ENCODE data around the gene PKNOX2. TPM values are rescaled to one million over a fixed set of nuclear protein-coding genes. Genes with fewer than 3 reads are reported as not detected.

PKNOX2 gene
- total RNA-seq, 1 donor from 2014 or later: 31.8 TPM

DNA sequence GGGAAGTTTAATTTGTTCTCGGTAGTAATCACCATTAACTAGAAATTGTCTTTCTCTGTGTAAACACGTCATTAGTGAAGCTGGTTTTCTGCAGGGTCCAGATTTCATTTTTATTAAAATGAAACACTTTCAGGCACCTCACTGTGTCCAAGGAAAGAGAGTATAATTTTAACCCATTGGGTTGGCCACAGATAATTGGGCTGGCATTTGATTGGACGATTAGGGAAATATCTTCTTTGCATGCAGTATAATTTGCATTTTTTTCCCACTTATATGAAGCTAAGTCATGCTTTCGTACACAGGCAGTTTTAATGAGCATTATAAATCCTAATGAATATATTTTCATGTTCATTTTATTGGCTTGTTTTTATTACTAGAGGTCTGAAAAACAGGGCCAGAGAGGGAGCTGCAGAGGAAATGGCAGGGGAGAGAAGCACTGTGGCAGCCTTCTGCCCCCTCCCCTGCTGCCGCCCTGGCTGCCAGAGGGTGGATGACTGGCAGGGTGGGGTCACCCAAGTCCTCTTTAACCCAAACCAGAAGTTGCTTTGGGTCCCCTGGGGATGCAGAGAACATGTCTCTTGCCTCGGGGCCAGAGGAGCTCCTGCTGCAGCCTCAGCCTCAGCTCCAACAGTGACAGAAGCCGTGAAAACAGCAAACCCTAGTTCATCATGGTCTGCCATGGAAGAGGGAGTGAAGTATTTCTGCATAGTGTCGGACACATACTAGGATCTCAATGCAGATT, 93.9 kb downstream of the PKNOX2 start:
- no peak for DNase-seq (ENCODE audit: low spot score)

DNA sequence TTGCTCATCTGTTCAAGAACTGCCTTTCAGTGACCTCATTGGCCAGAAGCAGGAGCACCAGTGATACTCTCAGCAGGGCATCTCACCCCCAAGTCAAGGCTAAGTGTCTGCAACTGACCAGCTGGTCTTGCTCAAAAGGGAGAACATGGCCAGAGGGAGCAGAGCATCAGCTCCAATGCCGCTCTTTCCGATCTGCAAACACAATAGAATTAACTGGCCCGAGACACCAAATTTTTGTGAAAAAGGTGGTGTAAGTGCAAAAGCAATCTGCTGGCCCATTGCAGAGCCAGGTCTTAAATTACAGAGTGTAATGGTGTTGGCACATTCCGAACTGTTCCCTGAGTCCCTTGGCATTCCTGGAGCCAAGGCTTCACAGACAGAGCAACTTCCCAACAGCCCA, 97.0 kb downstream of the PKNOX2 start:
- no peak for DNase-seq (ENCODE audit: low spot score)

GRCh38 chr11:125262194-125262829, 97.8 kb downstream of the PKNOX2 start:
- no peak for DNase-seq (ENCODE audit: low spot score)

- peak; percentile 72 for DNase-seq (ENCODE audit: low spot score)
Measured at GRCh38 chr11:125262830-125263218, 98.3 kb downstream of the PKNOX2 start.

GRCh38 chr11:125263268-125263790, 98.8 kb downstream of the PKNOX2 start:
- DNase-seq (ENCODE audit: low spot score): peak; percentile 98

DNA sequence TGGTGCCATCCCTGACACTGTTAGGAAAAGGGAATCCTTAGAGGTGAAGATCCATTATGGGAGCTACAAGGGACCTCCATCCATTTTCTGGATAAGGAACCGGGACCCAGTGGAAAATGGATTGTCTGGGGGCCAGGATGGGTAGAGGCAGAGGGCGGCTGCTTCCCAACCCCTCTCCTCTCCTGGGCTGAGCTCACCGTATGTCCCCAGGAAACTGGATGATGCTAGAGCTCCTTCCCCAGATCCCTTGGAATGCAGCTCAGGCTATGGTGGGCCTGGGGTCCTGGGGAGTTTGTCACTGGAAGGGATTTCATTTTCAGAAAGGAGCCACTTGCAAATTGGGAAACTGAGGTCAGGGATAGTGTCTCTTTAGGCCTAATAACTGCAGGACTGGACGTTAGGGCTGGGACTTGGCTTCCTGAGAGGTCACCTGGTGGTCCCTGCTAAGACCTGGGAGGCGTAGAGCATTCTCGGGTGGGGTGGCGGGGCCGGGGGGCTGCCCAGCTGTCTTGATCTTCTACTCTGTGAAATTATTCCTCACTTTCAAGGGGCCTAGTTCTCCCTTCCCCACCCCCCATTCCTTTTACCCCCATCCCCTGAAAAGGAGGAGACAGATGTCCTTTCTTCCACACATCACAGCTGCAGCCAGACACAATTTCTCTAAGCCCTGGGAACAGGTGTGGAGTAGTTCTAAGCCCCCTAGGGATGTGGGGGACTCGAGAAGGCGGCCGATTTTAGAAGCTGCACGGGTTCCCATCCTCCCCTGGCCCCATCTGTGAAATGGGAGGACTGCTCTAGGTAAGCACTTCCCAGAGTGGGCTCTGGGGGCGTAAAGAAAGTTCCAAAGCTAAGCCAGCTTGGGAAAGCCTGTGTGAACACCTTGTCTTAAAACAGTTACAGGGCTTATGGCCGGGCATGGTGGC, 99.8 kb downstream of the PKNOX2 start:
- no peak for DNase-seq (ENCODE audit: low spot score)

DNA sequence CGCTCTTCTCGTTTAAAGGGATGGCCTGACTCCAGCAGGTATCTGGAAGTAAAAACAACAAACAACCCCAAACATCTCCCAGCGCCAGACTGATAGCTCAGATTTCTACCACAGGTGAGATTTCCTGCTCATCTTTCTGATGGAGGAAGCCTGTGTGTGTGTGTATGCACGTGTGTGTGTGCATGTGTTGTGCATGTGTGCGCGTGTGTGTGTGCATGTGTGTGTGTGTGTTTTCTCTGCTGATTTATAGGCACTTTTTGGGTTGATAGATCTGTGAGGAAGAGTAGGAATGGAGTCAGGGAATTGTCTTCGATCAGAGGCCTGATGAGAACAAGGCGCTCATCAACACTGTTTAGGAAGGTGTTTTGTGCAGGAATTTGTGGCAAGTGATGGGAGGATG, 103.0 kb downstream of the PKNOX2 start:
- no peak for DNase-seq (ENCODE audit: low spot score)

DNA sequence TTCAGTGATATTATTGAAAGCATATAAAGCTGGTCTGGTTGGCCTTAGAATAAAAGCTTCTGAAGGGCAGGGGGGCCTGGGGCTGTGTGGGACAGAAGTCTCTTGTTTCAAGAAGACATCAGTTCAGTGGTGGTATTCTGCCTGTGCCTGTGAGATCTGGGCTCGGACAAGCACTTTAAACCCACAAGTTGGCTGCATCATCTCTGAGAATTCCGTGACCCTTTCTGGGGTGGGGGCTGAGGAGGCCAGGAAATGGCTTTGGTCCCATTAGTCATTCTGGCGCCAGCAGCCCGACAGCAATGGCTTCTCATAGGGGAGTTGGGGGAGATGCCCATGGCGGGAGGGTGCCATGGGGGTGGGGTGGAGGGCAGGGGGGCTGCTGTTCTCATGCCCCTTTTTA, 104.1 kb downstream of the PKNOX2 start:
- DNase-seq (ENCODE audit: low spot score): no peak

GRCh38 chr11:125270106-125270505, 105.6 kb downstream of the PKNOX2 start:
- DNase-seq (ENCODE audit: low spot score): no peak

- peak; percentile 86 for DNase-seq (ENCODE audit: low spot score)
Measured at GRCh38 chr11:125270711-125271110, 106.2 kb downstream of the PKNOX2 start.

- no peak for DNase-seq (ENCODE audit: low spot score)
Measured at GRCh38 chr11:125271483-125272091, 107.0 kb downstream of the PKNOX2 start.

DNA sequence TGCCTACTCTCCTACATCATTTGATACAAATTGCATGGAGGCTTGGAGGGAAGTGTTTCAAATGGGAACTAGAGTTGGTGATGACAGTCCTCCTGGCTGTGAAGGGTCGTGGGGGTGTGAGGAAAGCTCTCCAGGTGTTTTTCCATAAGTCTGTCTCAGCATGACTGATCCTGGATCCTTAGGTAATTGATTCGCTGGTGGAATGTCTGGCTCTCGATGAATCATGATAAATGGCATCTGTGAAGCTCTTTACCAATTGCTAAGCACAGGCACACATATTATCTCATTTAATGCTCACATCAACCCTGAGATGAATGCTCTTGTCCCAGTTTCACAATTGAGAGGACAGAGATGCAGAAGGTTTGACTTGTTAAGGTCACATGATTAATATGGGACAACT, 107.5 kb downstream of the PKNOX2 start:
- no peak for DNase-seq (ENCODE audit: low spot score)

DNA sequence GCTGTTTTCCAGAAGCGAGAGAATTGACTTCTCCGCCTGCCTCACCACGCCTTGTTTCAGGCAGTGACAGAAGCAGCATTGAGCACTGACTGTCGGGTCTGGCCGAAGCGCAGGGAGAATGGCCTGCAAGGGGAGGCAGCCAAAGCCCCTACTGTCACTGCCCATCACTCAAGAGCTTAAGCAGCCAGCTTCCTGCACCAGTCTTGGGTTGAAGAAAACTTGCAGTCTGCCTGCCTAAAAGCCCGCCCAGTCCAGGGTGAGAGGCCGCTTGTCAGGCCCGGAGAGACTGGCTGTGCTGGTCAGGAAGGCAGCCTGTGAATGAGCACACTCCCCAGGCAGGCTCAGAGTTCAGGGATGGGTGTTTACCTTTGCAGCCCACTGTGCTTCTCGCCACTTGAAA, 108.3 kb downstream of the PKNOX2 start:
- DNase-seq (ENCODE audit: low spot score): peak; percentile 58

DNA sequence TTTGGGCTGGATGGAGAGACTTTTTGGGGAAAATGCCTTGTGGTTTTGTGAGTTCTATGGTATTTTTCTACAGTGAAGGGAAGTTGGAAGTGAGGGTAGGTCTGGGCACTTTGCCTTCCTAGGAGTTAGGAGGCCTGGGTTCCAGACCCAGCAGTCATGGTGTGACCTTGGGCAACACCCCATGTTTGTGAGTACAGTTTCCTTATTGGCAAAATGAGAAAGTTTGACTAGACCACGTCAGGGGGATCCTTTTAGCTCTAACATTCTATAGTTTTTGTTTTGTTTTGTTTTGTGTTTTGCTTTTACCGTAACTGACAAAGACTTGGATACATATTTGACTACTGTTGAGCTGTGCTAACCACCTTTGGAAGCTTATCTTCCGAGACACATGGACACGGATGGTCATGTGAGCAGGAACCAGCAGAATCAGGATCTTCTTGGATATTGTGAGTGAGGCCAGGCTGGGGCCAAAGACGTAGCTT, 109.0 kb downstream of the PKNOX2 start:
- DNase-seq (ENCODE audit: low spot score): no peak

DNA sequence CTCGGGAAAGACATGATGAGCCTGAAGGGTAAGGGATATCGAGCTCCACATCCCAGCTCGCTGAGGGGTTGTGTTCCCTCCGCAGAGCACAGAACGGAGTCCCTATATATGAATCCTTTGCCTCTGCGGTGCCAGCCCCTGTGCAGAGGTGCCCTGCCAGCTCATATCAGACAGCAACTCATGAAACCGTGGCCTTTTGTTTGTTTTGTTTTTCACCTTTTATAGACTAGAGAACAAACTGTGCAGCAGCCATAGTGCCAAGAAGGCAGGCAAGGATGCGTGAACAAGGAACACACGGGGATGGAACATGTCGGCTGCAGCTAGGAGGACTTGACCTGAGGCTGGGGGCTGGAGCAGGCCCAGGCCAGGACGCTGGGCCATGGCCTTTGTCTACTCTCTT, 109.8 kb downstream of the PKNOX2 start:
- DNase-seq (ENCODE audit: low spot score): no peak

DNA sequence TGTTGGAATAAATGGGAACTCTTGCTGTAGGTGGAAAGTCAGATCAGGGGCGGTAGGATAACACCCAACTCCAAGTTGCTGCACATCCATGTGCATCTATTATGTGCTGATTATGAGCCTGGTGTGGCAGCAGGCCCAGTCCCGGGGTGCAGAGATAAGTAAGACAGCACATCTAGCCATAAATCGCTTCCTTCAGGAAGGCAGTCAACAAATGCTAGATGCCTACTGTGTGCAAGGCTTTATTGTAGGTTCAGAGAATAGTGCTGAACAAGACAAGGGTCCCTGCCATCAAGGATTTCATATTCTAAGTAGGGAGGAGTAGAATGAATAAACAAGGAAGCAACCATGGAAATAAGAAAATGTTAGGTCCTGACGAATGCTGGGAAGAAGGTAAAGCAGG, 110.2 kb downstream of the PKNOX2 start:
- no peak for DNase-seq (ENCODE audit: low spot score)

GRCh38 chr11:125275905-125276618, 111.5 kb downstream of the PKNOX2 start:
- no peak for DNase-seq (ENCODE audit: low spot score)

DNA sequence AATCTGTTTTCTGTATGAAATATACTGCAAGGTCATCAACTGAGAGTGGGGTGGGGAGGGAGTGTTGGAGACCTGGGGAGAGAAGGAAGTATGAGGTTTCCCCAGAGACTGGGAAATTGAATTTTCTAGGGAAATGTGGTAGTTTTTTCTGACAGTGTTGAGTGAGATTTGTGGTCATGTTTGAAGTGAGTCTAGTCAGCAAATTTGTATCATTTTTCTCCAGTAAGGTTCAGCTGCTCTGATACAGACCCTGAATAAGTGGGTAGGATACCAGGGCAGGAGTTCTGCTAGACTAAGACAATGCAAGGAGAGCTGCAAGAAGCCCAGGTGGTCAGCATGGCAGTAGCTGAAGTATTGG, 112.0 kb downstream of the PKNOX2 start:
- no peak for DNase-seq (ENCODE audit: low spot score)

DNA sequence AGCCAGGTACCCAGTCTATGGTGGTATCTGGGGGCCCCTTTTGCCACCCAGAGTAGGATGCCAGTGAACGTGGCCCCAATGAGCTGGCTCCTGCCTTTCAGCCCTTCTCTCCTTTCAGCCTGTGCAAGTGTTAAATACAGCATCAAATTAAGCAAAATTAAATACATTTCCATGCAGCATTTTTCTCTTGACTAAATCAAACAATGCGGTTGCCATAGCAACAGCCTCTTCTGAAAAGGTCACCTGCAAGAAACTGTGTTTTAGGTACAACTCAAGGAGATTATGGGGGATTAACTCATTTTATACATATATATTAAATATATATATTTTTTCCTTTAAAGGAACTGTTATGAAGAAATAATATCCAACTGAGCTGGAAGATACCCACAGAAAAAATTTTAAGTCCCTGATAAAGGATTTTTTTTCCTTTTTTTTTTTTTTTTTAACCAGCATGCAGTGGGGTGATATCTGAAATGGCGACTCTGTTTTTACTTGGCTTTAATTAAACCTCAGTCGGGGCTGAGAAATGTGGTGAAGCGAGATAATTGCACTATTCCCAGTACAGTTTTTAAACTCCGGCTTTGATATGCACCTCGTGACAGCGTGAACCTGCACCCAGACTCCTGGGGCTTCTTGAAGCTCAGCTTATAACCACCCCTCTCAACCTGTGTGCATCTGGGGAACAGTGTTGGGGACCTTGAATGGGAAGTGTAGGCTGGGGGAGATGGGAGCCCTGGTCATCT, 115.3 kb downstream of the PKNOX2 start:
- no peak for DNase-seq (ENCODE audit: low spot score)

GRCh38 chr11:125280646-125281045, 116.1 kb downstream of the PKNOX2 start:
- no peak for DNase-seq (ENCODE audit: low spot score)
